Keratinocyte (primary cell): ENCODE measurements around the gene NDUFAF4.

Experiments
- EZH2 ChIP-seq: IDR thresholded peaks from one replicate; pipeline ENCODE4 v1.6.1; 2012; ENCODE audit warnings: inconsistent platforms, mild to moderate bottlenecking, low read length, moderate library complexity
- TF ChIP-seq, protein P1 (sequence below), 3 experiments: IDR thresholded peaks in 1 of 3; conservative IDR thresholded peaks in 1 of 3; optimal IDR thresholded peaks in 1 of 3; 2 replicates in 2 of 3; 3 replicates in 1 of 3; pipeline versions ENCODE3 to v1.5.1; 2011; ENCODE audit warnings: low read length in 3 of 3, mild to moderate bottlenecking in 3 of 3, moderate library complexity in 2 of 3, control low read depth in 1 of 3, inconsistent platforms in 1 of 3; ENCODE audit not compliant: insufficient read depth in 2 of 3; ENCODE audit errors: extremely low read depth in 1 of 3

DNA sequence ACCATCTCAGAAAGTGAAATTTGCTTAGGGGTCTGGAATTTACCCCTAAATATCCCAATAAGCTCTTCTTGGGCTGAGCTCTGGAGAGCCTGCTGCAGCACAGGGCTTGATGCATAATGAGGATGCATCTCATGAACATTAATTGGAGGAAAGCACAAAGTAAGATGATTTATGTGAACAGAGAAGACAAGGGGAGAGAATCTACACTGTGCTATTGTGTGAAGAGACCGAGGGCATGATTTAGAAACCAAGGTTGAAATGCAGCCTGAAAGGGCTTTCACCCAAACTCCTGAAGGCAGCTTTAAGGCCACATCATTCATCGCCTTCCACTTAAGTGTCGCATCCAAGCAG lies 32.7 kb downstream of the NDUFAF4 start:
- TF ChIP-seq, protein P1, sequence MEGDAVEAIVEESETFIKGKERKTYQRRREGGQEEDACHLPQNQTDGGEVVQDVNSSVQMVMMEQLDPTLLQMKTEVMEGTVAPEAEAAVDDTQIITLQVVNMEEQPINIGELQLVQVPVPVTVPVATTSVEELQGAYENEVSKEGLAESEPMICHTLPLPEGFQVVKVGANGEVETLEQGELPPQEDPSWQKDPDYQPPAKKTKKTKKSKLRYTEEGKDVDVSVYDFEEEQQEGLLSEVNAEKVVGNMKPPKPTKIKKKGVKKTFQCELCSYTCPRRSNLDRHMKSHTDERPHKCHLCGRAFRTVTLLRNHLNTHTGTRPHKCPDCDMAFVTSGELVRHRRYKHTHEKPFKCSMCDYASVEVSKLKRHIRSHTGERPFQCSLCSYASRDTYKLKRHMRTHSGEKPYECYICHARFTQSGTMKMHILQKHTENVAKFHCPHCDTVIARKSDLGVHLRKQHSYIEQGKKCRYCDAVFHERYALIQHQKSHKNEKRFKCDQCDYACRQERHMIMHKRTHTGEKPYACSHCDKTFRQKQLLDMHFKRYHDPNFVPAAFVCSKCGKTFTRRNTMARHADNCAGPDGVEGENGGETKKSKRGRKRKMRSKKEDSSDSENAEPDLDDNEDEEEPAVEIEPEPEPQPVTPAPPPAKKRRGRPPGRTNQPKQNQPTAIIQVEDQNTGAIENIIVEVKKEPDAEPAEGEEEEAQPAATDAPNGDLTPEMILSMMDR (optimal IDR thresholded peaks at IDR 0.05 in 1 of 3, IDR thresholded peaks at IDR 0.05 in 1 of 3, conservative IDR thresholded peaks at IDR 0.05 in 1 of 3; ENCODE audit: extremely low read depth in 1 of 3, insufficient read depth in 2 of 3, low read length in 3 of 3), result no peak
- TF ChIP-seq EZH2, result no peak
